Measurements from ENCODE around the gene SGCA. TPM values are rescaled to one million over a fixed set of nuclear protein-coding genes. Genes with fewer than 3 reads are reported as not detected.

The SGCA gene
- total and polyA plus RNA-seq, 10 of the 15 experiments (the other 5 are each of a cell fraction or from before 2014, with no cell fraction given): 0.13 to 2.2 (median 0.50) TPM; not detected in 2

DNA sequence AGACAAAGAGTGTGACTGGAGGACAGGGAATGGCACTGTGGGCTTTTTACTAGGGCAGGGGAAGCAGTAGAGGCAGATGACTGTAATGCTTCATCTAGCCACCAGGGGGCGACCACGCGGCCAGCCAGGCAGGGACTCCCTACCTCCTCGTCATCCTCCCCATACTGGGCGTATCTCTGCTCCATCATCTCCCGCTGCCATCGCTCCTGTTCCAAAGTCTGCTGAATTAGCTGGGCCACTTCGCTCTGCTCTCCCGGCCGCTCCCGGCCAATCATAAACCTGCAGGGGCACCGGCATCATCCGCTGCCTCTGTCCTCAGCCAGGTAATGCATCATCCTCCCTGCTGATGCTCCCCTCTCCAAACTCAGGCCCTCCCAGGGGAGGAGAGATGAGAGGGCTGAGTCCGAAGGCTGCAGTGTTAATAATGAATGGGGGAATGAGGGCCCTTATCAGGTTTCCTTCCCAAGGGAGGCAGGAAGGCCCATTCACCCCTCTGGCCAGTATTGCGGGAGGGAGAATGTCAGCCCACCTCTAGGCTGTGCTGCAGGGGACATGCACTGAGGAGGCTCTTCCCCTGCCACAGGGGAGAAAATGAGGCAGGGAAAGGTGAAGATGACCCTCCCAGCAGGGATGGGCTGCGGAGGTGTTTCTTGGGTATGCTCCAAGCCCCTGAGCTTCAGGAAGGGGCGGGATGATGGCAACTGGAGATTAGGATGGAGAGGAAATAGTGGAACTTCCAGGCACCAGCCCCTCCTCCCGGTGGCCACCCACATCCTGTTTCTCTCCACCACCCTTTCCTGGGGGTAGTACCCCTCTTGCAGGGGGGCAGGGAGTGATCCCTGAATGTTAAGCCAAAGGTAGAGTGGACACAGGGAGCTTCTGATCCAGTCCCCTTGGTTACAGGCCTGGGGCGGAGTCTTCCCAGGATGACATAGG is 25.6 kb upstream of the SGCA start (continued):
- TF ChIP-seq, protein P1, sequence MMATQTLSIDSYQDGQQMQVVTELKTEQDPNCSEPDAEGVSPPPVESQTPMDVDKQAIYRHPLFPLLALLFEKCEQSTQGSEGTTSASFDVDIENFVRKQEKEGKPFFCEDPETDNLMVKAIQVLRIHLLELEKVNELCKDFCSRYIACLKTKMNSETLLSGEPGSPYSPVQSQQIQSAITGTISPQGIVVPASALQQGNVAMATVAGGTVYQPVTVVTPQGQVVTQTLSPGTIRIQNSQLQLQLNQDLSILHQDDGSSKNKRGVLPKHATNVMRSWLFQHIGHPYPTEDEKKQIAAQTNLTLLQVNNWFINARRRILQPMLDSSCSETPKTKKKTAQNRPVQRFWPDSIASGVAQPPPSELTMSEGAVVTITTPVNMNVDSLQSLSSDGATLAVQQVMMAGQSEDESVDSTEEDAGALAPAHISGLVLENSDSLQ (IDR thresholded peaks at IDR 0.05): peak; percentile 15; the same call in 1 of the 2 replicates
- TF ChIP-seq HCFC1 (IDR thresholded peaks at IDR 0.05; ENCODE audit: low read length) (0 out of 2 replicates have a peak, but pooled peaks have one; percentile 20), MEF2B (IDR thresholded peaks at IDR 0.05; ENCODE audit: partially characterized antibody, poor library complexity, severe bottlenecking) (peak; percentile 15), NBN (IDR thresholded peaks at IDR 0.05) (peak; percentile 37; the same call in 1 of the 2 replicates), CHD4 (IDR thresholded peaks at IDR 0.05) (no peak), DPF2 (IDR thresholded peaks at IDR 0.05) (0 out of 2 replicates have a peak, but pooled peaks have one; percentile 36), MYB (IDR thresholded peaks at IDR 0.05; ENCODE audit: borderline replicate concordance, low read depth, low read length) (no peak)
- TF ChIP-seq, protein P2, sequence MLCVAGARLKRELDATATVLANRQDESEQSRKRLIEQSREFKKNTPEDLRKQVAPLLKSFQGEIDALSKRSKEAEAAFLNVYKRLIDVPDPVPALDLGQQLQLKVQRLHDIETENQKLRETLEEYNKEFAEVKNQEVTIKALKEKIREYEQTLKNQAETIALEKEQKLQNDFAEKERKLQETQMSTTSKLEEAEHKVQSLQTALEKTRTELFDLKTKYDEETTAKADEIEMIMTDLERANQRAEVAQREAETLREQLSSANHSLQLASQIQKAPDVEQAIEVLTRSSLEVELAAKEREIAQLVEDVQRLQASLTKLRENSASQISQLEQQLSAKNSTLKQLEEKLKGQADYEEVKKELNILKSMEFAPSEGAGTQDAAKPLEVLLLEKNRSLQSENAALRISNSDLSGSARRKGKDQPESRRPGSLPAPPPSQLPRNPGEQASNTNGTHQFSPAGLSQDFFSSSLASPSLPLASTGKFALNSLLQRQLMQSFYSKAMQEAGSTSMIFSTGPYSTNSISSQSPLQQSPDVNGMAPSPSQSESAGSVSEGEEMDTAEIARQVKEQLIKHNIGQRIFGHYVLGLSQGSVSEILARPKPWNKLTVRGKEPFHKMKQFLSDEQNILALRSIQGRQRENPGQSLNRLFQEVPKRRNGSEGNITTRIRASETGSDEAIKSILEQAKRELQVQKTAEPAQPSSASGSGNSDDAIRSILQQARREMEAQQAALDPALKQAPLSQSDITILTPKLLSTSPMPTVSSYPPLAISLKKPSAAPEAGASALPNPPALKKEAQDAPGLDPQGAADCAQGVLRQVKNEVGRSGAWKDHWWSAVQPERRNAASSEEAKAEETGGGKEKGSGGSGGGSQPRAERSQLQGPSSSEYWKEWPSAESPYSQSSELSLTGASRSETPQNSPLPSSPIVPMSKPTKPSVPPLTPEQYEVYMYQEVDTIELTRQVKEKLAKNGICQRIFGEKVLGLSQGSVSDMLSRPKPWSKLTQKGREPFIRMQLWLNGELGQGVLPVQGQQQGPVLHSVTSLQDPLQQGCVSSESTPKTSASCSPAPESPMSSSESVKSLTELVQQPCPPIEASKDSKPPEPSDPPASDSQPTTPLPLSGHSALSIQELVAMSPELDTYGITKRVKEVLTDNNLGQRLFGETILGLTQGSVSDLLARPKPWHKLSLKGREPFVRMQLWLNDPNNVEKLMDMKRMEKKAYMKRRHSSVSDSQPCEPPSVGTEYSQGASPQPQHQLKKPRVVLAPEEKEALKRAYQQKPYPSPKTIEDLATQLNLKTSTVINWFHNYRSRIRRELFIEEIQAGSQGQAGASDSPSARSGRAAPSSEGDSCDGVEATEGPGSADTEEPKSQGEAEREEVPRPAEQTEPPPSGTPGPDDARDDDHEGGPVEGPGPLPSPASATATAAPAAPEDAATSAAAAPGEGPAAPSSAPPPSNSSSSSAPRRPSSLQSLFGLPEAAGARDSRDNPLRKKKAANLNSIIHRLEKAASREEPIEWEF (IDR thresholded peaks at IDR 0.05; ENCODE audit: insufficient replicate concordance, low read depth, low read length): no peak

Measured in GM12878 (cell line).